GM12801 (cell line): Measurements from ENCODE around the gene CHST7.

Experiments
- CTCF ChIP-seq: IDR thresholded peaks from one replicate; pipeline ENCODE4 v1.5.1; 2011; ENCODE audit warnings: control low read depth; ENCODE audit not compliant: insufficient read length; ENCODE audit errors: extremely low read depth

CHST7 gene

GRCh38 chrX:46587753-46588171, 14.2 kb downstream of the CHST7 start:
- no peak for TF ChIP-seq CTCF

GRCh38 chrX:46588263-46588662, 14.7 kb downstream of the CHST7 start:
- no peak for TF ChIP-seq CTCF

GRCh38 chrX:46589977-46590723, 16.6 kb downstream of the CHST7 start:
- TF ChIP-seq CTCF: no peak

GRCh38 chrX:46595084-46595483, 21.5 kb downstream of the CHST7 start:
- no peak for TF ChIP-seq CTCF

GRCh38 chrX:46597208-46597607, 23.6 kb downstream of the CHST7 start:
- TF ChIP-seq CTCF: no peak

GRCh38 chrX:46597771-46598170, 24.2 kb downstream of the CHST7 start:
- TF ChIP-seq CTCF: no peak

- no peak for TF ChIP-seq CTCF
Observed at GRCh38 chrX:46599051-46599560, 25.5 kb downstream of the CHST7 start.
